GM12873 (cell line): ENCODE measurements around the gene HES7.

Source experiments
- TF ChIP-seq, protein P1 (sequence below): IDR thresholded peaks from 2 replicates; pipeline ENCODE4 v1.5.1; 2012; ENCODE audit warnings: low read depth, mild to moderate bottlenecking, moderate library complexity, low read length, control low read depth; ENCODE audit not compliant: insufficient read depth; ENCODE audit errors: missing control alignments

The HES7 gene

DNA sequence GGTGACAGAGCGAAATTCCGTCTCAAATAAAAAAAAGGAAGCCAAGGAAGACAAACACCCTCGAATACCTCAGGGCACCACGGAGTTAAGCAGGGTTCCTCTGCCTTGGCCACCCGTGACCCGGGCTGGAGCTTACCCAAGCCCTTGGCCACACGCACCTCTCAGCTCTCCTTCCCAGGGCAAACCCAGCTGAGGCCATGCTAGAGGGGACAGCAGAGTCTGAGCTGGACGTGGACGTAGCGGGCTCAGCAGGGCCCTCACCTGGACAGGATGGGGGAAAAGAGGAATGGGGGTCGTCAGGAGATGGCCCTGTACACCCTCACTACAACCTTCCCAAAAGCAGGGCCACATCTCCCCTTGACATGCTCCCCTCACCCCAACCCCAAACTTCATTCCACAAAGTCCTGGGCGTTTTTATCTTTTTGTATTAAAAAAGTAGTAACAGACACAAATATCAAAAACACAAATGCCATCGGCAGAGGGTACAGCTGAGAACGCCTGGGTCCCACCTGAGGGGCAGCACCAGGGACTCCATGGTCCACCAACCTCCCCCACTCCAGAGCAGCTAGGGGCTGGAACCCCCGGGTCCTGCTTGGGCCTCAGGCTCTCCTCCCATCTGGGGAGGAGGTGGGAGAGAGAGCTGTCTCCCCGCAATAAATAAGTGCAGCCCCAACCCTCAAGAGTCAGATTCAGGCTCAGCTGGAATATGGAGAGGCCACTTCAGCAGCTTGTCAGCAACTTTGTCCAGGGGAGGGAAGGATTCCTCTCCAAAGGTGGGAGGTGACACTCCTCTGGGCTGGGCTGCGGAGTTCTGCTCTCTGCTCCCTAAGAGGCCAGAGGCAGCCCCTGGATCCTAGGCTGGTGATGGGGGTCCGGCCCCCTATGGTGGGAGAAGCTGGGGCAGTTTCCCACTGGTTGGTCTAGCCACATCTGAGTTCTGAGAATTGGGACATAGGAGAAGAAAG, 16.4 kb upstream of the HES7 start:
- TF ChIP-seq, protein P1, sequence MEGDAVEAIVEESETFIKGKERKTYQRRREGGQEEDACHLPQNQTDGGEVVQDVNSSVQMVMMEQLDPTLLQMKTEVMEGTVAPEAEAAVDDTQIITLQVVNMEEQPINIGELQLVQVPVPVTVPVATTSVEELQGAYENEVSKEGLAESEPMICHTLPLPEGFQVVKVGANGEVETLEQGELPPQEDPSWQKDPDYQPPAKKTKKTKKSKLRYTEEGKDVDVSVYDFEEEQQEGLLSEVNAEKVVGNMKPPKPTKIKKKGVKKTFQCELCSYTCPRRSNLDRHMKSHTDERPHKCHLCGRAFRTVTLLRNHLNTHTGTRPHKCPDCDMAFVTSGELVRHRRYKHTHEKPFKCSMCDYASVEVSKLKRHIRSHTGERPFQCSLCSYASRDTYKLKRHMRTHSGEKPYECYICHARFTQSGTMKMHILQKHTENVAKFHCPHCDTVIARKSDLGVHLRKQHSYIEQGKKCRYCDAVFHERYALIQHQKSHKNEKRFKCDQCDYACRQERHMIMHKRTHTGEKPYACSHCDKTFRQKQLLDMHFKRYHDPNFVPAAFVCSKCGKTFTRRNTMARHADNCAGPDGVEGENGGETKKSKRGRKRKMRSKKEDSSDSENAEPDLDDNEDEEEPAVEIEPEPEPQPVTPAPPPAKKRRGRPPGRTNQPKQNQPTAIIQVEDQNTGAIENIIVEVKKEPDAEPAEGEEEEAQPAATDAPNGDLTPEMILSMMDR, result no peak

DNA sequence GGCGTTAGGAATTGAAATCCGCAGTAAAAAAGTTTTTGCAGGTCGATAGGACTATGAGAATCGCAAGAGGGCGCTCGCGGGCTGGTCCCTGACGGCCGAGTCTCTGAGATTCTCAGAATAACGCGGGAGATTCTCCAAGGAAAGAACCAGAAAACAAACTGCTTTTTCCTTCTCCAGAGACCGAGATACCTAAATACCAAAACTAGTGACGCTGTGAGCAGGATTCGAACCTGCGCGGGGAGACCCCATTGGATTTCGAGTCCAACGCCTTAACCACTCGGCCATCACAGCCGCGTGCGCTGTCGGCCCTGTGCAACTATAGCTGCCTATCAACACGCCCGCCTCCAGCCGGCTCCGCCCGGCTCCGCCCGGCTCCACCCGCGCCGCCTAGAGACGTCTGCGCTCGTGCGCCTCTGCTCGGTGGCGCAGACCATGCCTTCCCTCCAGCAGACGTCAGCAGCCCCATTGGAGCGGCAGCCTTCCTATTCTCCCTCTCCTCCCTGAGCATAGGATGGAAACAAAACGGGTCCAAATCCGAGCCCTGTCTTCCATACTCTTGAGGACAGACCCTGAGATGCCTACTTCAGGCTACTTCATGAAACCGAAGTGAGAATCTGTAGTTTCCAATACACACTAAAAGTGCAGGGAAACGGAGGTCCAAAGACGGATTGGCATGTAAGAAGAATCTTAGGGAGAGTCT, 14.9 kb upstream of the HES7 start:
- TF ChIP-seq, protein P1, result peak; percentile 84

DNA sequence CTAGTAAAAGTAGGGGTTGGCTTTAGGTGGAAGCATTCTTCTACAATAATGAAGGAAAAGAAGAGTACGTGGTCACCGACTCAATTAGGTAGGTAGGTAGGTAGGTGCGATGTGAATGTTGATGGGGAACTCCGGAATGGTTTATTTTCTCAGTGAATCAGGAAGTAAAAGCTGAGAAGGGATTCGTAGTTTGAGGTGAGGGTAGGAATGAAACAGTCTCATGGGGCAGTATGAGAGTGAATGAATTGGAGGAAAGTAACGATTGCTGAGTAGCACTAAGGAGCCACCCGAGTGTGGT, 14.4 kb upstream of the HES7 start:
- TF ChIP-seq, protein P1, result no peak

DNA sequence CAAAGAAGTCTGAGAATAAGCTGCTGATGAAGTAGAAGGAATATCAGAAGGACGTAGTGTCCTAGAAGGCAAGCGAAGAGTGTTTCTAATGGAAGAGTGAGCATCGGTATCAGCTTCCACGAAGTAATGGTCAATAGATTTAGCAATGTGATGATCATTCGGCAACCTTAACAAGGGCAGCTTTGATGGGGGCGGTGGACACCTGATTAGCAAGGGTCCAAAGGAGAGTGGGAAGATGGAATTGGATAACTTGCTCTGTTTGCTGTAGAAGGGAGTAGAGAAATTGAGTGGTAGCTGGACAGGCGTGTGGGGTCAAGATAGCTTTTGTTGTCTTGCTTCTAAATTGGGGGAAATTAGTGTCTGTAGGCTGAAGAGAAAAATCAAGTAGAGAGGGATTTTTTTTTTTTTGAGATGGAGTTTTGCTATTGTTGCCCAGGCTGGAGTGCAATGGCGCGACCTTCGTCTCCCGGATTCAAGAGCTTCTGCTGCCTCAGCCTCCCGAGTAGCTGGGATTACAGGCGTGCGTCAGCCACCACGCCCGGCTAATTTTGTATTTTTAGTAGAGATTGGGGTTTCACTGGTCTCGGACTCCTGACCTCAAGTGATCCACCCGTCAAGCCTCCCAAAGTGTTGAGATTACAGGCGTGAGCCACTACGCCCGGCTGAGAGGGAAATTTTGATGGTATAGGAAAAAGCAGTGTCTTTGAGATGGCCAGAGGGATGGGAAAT, 13.9 kb upstream of the HES7 start:
- TF ChIP-seq, protein P1, result no peak

DNA sequence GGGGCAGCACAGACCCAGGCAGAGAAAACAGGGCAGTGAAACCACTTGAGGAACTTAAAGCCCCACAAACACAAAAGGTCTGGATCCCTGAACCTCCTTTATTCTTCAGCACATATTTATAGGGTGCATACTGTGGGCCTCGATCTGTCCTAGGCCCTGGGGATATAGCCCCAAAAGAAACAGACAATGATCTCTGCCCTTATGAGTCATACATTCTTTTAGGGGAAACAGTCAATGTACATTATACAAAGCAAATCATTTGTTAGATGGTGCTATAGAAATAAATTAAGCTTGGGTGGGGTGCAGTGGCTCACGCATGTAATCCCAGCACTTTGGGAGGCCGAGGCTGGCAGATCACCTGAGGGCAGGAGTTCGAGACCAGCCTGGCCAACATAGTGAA, 10.0 kb upstream of the HES7 start:
- TF ChIP-seq, protein P1, result no peak

DNA sequence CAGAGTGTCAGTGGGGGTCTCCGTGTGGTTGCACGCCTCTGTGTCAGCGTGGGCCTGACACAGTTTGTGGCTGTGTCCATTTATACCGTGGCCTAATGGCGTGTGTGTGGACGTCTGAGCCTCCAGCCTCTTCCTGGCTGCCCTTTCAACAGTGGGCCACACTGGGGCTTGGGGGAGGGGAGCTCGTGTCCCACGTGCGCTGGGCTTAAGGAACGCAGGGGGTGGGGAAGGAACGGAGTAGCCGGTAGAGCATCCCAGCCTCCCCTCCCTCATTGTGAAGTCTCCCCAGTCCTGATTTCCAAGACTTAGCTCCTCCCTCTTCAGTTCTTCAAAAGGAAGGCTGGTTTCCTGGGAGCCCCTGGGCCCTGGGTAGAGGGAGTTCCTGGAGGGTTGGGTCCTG, 9.5 kb upstream of the HES7 start:
- TF ChIP-seq, protein P1, result no peak

DNA sequence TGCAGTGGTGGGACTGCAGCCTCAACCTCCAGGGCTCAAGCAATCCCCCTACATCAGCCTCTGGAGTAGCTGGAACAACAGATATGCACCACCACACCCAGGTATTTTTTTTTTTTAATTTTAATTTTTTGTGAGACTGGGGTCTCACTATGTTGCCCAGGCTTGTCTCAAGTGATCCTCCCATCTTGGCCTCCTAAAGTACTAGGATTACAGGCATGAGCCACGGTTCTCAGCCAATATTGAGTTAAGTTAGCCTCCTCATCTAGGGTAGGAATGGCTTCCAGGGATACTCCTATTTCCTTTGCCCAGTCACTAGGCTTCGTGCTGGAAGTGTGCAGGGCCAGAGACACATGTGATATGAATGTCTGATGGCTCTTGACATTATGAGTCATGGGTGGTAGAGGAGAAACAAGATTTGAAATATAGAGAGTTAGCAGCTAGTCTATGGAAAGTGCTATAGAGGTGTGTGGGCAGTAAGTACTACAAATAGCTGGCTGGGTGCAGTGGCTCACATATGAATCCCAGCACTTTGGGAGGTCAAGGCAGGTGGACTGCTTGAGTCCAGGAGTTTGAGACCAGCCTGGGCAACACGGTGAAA, 8.0 kb upstream of the HES7 start:
- TF ChIP-seq, protein P1, result no peak
